GM19023 (cell line): Measurements from ENCODE around the gene FITM1.
"Not testable (repeated sequence)": the region's sequence is repeated elsewhere in the genome, so short reads cannot be mapped to it uniquely, and the experiment has no call there.

Experiments
- ATAC-seq: cut with Tn5 transposase; IDR thresholded peaks from one replicate; pipeline ENCODE4 v1.9.1; 2021; ENCODE audit warnings: mild to moderate bottlenecking, moderate library complexity; ENCODE audit not compliant: unreplicated experiment

FITM1 gene

GRCh38 chr14:24096545-24097181, 33.8 kb upstream of the FITM1 start:
- ATAC-seq = no peak

DNA sequence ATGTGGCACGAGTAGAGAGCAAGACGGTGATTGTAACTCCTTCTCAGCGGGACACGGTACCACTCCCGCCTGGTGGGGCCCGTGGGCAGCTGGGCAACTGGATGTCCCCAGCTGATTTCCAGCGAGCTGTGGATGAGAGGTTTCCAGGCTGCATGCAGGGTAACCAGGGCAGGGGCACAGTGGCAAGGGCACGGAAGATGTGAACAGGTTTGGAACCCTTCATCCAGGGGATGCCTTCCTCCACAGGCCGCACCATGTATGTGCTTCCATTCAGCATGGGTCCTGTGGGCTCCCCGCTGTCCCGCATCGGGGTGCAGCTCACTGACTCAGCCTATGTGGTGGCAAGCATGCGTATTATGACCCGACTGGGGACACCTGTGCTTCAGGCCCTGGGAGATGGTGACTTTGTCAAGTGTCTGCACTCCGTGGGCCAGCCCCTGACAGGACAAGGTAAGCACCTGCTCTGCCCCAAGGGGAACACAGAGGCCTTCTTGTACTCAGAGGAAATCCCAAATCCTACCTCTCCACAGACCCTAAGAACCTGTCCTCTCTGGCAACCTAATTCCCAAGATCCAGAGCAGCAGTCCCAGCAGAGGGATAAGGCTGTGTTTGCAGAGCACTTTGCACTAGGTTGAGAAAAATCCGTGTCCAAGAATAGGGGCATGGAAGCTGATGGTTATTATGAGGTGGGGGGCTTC, 32.1 kb upstream of the FITM1 start:
- ATAC-seq = no peak

DNA sequence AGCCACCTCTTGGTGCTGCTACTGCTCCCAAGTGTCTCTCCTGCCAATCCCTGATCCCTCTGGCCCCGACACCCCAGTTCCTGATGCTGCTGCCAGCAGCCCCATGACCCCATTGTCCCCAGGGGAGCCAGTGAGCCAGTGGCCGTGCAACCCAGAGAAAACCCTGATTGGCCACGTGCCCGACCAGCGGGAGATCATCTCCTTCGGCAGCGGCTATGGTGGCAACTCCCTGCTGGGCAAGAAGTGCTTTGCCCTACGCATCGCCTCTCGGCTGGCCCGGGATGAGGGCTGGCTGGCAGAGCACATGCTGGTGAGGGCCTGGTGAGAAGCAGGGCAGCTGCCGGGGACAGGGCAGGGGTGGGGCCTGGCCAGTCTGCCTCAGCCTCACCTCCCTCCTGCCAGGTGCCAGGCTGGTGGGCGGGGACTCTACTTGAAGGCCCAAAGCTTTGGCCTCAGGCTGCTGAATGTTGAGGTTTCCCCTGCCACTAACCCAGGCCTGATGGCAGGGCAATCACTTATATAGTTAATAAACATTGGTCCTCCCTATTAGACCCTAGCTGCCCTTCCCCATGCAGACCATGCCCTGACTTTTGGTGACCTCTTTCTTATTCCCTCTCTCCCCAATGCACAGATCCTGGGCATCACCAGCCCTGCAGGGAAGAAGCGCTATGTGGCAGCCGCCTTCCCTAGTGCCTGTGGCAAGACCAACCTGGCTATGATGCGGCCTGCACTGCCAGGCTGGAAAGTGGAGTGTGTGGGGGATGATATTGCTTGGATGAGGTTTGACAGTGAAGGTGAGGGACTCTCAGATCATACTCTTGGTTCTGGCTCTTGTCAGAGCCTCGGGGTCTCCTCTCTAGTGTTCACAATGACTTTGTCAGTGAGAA, 31.3 kb upstream of the FITM1 start:
- no peak for ATAC-seq

GRCh38 chr14:24100197-24100981, 30.1 kb upstream of the FITM1 start:
- no peak for ATAC-seq

GRCh38 chr14:24100982-24101494, 29.4 kb upstream of the FITM1 start:
- no peak for ATAC-seq

DNA sequence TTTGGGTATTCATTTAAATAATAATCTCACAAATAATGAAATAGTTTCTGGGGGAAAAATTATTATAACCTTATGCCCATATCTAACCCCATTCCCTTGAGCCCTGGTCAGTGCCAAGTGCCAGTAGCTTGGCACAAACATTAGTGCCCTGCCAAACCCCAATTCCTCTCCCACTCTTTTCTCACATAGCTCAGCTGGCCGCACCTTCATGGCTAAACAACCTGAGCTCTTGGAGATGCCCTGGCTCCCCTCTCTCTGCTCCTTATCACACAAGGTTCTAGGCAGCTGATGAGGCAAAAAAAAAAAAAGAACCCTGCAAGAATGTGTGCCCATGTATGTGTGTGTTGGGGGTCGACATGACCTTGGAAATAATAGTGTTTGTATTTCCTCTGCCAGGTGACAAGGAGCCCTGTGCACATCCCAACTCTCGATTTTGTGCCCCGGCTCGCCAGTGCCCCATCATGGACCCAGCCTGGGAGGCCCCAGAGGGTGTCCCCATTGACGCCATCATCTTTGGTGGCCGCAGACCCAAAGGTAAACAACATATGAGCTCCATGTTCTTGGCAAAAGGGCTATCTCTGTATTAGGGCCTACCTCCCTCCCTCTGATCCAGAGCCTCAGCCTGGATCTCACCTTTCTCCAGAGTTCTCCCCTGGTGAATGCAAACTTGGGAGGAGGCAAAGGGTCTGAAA, 28.0 kb upstream of the FITM1 start:
- no peak for ATAC-seq

DNA sequence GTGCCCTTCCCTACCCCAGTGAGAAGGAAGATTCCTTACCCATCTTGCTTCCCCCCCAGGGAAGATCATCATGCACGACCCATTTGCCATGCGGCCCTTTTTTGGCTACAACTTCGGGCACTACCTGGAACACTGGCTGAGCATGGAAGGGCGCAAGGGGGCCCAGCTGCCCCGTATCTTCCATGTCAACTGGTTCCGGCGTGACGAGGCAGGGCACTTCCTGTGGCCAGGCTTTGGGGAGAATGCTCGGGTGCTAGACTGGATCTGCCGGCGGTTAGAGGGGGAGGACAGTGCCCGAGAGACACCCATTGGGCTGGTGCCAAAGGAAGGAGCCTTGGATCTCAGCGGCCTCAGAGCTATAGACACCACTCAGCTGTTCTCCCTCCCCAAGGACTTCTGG, 27.0 kb upstream of the FITM1 start:
- no peak for ATAC-seq

DNA sequence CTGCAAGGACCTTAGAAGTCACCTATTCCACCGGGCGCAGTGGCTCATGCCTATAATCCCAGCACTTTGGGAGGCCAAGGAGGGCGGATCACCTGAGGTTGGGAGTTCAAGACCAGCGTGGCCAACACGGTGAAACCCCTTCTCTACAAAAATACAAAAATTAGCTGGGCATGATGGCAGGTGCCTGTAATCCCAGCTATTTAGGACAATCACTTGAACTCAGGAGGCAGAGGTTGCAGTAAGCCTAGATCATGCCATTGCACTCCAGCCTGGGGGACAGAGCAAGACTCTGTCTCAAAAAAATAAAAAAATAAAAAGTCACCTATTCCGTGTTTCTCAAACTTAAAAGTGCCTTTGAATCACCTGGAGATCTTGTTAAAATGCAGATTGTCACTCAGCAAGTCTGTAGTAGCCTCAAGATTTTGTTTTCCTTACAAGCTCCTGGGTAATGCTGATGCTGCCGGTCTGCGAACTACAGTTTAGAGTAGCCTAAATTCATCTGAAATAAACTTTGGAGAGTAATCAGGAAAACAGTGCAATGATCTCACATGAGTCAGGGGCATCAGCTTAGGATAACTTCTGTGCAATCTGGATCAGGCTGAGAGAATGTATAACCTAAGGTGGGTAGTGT, 24.7 kb upstream of the FITM1 start:
- ATAC-seq = not testable (repeated sequence)

DNA sequence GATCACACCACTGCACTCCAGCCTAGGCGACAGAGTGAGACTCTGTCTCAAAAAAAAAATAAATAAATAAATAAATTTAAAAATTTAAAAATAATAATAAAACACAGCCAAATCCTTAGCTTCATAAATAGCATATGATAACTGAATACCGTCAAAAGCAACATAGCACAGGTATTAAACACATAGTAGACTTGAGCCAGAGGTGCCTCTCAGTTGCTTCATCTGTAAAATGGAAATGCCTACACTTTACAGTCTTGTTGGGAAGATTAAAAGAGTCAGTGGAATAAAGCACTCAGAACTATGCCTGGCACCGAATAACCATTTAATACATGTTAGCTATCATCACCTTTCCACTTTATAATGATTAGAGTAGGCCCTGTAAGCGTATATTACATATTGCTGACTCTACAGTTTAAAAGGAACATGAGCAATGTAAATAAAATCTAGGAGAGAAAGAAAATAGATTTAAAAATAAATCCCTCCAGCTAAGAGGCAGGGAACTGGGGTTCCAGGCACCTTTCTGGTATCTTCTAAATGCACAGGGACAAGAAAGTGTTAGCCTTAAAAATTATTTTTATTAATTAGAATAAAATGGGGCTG, 23.7 kb upstream of the FITM1 start:
- no peak for ATAC-seq

DNA sequence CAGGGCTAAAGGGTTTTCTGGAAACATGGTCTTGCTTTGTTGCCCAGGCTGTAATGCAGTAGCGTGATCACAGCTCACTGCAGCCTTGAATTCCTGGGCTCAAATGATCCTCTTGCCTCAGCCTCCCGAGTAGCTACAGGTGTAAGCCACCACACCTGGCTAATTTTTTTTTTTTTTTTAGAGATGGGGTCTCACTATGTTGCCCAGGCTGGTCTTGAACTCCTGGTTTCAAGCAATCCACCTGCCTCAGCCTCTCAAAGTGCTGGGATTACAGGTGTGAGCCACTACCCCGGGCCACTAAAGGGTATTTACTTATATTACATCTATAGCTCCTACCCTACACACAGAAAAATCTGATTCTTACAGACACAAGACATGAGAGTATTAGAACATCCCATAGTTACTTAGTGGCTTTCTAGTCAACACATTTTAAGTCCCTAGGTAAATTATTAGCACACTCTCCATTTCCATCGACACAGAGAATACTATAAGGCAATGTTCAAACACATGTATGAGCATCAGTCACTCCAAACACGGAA, 22.1 kb upstream of the FITM1 start:
- peak; percentile 9 for ATAC-seq

DNA sequence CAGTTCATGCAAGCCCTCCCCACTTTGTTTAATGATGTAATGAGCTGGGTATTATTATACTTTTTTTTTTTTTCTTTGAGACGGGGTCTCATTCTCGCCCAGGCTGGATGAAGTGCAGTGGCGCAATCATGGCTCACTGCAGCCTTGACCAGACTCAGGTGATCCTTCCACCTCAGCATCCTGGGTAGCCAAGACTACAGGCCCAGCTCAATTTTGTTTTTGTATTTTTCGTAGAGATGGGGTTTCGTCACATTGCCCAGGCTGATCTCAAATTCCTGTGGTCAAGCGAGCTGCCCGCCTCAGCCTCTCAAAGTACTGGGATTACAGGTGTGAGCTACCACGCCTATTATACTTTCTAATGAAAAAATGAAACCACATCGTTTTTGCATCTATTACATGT, 20.4 kb upstream of the FITM1 start:
- ATAC-seq = no peak

DNA sequence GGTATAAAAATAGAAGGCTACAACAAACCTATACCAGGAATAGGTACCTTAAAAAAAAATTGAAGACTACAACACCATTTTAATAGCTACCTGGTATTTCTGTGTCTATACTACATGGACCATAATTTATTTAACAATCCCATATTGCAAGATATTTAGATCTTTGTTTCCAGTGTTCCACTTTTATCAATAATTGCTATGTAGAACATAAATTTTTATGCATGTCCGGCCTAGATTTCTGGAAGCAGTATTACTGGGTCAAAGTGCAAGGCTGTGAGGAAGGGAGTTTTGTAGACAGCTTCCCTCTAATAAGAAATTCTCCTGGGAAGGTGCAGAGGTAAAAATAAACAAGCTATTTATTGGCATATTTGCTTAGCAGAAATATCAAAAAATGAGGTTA, 19.9 kb upstream of the FITM1 start:
- no peak for ATAC-seq

DNA sequence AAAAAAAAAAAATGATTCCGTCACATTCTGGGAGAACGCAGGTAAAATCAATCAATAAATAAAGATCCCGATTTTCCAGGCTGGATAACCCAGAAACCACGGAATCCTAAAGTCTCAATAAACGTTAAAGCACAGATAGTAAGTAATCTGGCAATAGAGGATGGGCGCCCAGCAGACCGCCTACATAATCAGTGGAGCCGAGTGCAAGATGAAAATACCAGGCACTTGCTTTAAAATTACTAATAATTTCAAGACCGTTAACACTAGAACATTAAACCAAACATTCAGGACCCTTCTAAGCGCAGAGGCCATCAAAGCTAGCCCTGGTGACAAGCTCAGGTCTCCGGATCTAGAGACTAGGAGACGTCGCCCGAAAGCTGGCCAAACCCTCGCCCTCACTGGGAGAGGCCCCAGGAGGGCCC, 17.1 kb upstream of the FITM1 start:
- ATAC-seq = no peak

DNA sequence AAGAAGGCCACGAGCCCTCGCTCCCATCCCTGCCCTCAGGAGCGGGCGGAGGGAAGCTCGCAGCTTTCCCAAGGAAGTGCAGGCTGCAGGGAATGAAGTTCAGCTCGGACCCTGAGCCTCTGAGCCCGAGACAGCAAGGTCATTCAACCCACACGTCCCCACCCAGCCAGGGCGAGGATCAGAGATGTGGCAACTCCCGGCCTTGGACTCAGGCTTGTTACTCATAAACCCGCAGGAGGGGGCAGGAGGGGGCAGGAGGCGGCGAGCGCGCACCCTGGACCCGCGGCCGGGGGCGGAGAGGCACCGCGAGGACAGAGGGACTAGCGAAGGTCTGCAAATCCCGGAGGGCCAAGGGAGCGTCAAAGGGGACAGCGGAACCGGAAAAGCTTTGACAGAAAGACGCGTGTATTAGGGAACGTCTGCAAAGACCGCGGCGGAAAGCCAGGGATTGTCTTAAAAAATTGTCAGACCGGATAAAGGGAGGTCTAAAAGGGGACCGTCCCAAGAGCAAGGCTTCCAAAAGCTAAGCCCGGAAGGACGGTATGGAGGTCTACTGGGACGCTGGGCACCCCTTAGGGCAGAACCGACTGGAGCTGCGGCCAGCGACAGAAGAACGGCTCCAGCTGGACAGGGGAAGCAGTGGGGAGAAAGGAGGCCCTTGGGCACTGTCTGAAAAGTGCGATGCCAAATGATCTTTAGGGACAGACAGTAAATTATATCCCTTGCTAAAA, 16.5 kb upstream of the FITM1 start:
- ATAC-seq = peak; percentile 35

- peak; percentile 81 for ATAC-seq
Measured at GRCh38 chr14:24114532-24115421, 15.7 kb upstream of the FITM1 start, which contains the start of the genes DCAF11 and NRL. Gene DCAF11 (plus strand): TSS chr14:24114777. CDS start chr14:24115595, 818 bp downstream. Gene NRL (minus strand): TSS chr14:24114949. CDS start chr14:24082848, 32,101 bp downstream.

DNA sequence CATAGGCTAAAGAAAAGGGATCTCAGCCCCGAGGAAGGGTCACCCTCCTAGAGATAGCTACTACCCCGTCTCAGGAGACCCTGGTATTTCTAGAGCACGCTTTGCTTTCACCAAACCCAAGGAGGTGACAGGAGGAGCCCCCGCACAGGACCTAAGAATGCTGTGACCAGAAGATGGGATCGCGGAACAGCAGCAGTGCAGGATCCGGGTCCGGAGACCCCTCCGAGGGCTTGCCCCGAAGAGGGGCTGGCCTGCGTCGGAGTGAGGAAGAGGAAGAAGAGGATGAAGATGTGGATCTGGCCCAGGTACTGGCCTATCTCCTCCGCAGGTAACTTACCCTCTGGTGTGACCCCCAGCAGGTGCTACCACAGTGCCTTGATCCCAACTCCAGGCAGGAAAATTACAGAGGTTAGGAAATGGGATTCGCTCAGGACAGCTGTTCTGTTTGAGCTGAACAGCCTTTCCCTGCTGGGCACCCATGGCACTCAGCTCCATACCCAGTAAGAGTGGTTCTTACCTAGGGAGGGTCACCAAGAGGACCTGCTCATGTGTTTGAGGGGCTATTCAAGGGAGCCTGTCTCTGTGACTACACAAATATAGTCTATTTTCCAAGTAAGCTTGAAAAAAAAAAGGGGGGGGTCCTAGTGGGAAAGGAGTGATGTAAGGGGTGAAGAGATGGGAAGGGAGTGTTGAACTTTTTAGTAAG, 14.9 kb upstream of the FITM1 start:
- ATAC-seq = no peak
